ENCODE measurements around the gene DUSP23.

DUSP23 gene

DNA sequence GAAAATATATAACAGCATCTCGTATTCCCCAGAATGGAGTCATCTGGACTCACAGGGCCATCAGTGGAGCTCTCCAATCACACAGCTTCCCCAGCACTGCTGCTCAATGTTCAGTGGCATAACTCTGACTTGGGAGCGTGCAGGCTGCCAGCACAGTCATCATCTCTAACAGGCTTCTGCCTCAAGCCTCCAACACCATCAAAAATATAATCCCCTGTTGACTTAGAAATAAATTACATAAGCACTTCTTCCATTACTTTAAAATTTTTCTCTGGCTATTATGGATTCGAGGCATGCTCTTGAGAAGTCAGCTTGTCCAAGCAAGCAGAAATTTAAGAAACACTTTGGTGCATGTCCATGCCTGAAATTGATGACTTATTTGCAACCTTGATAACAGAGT lies 6.2 kb downstream of the DUSP23 start:
- DNase-seq, result no peak

DNA sequence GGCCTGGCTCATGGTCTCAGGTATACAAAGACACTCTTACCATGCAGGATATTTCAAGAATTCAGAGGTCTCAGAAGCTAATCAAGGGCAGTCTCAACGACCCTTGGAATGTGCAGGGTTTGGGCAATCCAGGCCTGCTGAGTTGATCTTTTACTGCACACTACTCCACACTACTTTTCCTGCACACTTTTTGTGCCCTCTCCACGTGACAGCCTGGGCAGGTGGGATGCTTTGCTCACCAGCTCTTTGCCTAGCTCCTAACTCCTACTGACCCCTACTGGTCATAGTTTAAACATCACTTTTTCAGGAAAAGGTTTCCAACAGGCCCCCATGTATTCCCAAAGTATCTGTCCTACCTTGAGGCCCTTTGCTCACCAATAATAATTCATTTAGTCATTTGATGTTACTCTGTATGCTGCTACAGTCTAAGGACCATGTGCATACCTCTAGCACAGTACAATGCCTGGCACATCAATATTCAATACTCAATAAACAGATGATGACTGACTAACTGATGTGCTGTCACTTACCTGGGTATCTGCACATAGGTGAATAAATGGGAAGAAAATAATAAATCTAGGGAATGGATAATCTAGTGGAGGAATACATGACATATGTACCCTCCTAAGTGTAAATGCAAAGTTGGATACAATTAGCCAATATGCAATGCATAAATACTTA lies 9.6 kb downstream of the DUSP23 start:
- peak; percentile 4 to 28 for DNase-seq

DNA sequence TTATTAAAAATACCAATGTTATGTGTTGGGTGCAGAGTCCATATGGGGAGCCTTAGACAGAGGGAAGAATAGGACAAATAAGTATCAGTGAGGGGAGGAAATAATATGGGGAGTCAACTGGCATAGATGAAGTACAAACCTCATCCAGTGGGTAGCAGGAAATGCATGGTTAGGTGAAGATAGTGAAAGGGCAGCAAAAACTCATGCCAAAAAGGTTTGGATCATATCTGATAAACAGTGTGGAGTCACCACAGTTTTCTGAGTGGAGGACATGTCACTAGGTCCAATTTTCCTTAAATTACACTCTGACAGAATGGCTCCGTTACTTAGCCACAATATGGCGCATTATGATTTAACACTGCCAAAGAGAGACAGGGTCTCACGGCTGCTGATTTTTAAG lies 10.3 kb downstream of the DUSP23 start:
- no peak for DNase-seq

GRCh38 chr1:159791461-159791860 lies 10.7 kb downstream of the DUSP23 start:
- no peak for DNase-seq

DNA sequence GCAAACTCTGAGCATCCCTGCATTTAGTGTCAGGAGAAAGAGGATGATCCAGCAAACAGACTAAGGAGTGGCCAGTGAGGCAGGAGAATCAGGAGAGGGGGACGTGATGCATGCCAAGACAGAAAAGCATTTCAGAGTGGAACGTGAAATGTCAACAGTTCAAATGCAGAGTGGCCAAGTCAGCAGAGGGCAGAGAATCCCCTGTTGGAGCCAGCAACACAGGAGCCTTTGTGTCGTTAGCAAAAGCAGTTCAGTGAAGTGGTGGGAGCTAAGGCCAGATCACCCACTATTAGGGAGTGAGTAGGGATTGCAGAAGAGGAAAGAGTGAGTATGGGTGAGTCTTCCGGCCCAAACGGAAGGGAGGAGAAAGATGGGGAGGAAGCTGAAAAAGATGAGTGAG lies 14.8 kb downstream of the DUSP23 start:
- no peak for DNase-seq

- peak; percentile 76 to 82 for DNase-seq
These were observed 18.1 kb downstream of the DUSP23 start for GRCh38 chr1:159798893-159799292.

DNA sequence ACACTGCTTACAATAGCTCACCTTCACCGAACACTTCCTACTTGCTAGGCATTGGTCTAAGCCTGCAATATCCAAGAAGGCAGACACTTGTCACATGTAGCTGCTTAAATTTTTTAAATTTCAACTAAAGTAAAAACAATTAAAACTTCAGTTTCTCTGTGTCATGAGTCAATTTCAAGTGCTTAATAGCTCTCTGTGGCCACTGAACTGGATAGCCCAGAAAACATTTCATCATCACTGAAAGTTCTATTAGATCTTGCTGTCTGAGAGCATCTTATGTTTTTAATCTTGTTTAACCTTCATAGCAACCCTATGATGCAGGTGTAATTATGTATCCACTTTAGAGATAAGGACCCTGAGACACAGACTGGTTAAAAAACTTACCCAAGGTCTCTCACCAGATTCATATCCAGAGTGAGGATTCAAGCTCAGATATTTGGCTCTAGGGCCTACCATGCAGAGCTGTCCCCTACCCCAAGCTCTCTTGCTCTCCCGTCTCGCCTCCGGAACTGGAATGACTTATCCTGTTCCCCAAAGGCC lies 18.8 kb downstream of the DUSP23 start:
- DNase-seq, result no peak

- no peak for DNase-seq
These were observed 19.6 kb downstream of the DUSP23 start for GRCh38 chr1:159800177-159800930.

DNA sequence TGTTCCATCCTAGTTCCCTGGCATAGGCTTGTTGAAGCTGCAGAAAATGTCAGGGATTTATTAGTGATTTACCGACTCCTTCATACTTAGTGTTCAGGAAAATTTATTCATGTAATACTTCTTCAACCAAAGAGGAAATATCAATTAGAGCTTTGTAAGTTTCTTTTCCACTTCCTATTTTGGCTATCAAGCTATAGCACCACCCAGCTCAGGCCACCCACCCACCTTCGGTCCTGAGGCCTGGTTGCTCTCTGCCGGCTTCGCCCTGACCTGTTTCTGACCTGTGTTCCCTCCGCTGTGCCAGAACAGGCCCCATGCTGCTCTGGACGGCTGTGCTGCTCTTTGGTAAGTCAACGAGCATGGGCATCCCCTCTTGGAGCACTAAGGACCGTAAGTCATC lies 21.3 kb downstream of the DUSP23 start, which contains the start of gene FCRL6:
FCRL6 (plus strand) TSS at position 250 of the 400 bp plus-strand sequence; CDS start at position 315, 65 bp downstream.
- DNase-seq, result no peak

GRCh38 chr1:159803956-159804689 lies 23.4 kb downstream of the DUSP23 start:
- DNase-seq, result no peak

DNA sequence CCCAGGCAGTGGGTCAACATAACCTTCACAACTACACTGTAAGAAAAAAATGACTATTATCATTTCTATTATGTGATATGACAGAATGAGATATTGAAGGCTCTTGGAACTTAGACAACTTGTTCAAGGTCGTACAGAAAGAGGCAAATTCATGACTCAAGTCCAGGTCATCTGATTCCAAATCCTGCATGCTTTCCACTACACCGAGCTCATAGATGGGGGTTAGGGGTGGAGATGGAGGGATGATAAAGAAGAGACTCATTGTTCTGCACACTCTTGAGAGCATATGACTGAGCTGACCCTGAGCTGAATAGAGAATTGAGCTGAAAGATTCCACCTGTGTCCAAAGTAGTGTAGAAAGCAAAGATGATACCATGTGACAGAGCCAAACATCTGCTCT lies 24.2 kb downstream of the DUSP23 start:
- no peak for DNase-seq

DNA sequence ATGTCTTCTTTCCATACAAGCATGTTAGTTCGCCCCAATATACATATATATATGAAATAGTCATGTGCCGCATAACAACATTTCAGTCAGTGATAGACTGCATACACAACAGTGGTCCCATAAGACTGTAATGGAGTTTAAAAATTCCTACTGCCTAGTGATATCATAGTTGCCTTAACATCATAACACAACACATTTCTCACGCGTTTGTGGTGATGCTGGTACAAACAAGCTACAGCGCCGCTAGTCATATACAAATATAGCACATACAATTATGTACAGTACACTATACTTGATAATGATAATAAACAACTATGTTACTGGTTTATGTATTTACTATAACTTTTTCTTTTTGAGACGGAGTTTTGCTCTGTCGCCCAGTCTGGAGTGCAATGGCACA lies 35.2 kb downstream of the DUSP23 start:
- DNase-seq, result no peak

- no peak for DNase-seq
These were observed 36.7 kb downstream of the DUSP23 start for GRCh38 chr1:159817276-159818041.

- DNase-seq, result no peak
These were observed 40.6 kb downstream of the DUSP23 start for GRCh38 chr1:159821171-159821867.

GRCh38 chr1:159823406-159823805 lies 42.6 kb downstream of the DUSP23 start:
- DNase-seq, result no peak

DNA sequence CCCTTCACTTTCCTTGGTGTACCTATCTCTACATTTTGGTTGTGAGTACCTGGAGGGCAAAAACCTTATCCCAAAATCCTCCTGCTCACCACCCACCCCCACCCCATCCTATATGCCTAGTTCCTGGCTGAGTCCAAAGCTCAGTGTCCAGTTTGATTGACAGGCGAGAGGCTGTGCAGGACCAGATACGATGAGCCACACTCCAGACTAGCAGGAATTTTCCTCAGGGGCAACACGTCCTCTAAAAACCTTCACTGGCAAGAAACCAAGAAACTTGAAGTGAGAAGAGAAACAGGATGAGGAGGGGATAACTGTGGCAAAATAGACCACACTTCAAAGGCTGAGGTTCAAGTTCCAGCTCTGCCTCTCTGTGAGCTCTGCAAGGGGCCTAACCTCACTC lies 44.8 kb downstream of the DUSP23 start:
- DNase-seq, result no peak

DNA sequence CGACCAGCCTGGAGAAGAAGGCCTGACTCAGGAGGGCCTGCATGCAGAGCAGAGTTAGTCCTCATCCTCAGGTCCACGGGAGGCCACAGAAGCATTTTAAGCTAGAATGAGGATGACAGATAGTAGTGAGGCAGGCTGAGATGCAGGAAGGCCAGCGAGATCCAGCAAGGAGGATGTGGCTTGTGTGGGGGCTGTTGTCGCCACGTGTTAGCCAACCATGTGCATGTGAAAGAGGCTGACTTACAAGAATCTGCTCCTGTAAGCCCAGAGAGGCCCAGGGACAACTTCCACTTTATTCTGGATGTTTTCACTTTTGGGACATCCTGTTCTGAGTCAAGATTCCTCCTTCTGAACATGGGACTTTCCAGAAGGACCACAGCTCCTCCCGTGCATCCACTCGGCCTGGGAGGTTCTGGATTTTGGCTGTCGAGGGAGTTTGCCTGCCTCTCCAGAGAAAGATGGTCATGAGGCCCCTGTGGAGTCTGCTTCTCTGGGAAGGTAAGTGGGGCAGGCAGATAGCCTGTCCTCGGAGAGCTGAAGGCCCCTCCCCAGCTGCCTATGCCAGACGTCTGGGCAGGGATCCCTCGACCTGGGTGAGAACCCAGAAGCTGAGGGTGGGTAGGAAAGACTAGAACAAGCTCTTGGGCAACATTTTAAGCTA lies 45.8 kb downstream of the DUSP23 start, which contains the start of gene SLAMF8:
SLAMF8 (plus strand) TSS at position 433 of the 661 bp plus-strand sequence; CDS start at position 459, 26 bp downstream.
- peak; percentile 32 to 51 for DNase-seq

GRCh38 chr1:159827102-159827490 lies 46.3 kb downstream of the DUSP23 start:
- no peak for DNase-seq

DNA sequence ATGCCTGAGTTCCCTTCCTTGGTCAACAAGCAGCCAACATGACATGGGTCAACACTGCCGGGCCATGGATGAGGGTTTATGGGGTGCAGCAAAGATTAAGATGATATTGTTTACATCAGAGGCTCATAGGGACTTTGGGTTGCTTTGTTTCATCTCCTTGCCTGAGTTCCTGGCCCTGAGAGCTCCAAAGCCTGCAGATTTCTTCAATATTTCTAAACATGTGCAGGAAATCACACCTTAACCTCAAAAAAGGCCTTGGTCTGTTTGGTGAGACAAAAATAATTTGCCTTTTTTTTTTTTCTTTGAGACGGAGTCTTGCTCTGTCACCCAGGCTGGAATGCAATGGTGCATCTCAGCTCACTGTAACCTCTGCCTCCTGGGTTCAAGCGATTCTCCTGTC lies 46.8 kb downstream of the DUSP23 start:
- no peak for DNase-seq

DNA sequence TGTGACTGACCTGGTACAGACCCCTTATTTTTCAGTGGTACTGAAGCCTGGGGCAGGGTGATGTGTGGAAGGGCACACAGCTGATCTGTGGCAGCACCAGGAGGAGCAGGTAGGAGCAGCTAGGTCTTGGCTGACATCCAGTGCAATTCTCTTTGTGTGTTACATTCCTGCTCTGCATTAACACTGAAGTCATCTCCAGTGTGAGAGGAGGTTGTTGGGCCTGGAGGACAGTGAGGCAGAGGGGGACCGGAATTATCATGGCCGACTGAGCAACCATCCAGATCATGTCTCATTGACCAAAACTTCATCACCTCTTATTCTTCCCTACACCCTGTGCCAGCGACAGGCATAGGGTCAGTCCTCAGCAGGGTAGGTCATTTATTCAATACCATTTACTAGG lies 47.4 kb downstream of the DUSP23 start:
- no peak for DNase-seq

DNA sequence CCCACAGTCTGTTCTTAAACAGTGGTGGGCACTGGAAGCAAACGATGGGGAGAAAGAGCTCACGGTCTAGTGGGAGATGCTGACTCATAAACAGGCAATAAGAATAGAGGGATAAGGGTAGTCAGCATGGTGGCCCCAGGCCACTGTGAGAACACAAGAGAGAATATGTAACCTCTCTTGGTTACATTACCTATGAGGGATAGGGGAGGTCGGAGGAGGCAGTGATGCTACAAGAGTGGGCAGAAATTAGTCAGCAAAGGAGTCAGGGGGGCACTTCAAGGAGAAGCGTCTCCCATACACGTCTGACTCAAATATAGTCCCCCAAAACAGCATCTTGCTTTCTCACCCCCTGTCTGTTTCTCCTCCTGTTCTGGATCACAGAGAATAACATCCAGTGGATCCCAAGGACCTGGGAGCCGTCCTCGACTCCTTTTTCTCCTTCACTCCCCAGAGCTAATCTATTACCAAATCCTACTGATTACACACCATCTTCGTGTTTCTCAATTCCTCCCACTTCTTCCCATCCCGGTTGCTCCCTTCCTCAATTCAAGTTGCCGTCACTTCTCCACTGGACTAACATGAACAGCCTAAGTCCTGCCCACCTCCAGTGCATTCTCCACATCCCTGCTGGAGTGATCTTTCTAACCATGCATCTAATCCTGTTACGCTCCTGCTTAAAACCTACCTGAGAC lies 48.0 kb downstream of the DUSP23 start:
- DNase-seq, result no peak

Data from Kasumi-1 (cell line).